Spleen (tissue), 7 donors: ENCODE measurements around the gene MDH2.
"Not testable (repeated sequence)": the region's sequence is repeated elsewhere in the genome, so short reads cannot be mapped to it uniquely, and the experiment has no call there.

ENCODE experiments used
- POLR2AphosphoS5 ChIP-seq, 3 donors: sonication (generic); formaldehyde crosslinking; IDR thresholded peaks; one replicate each; pipeline ENCODE4 v1.5.1; 2017; ENCODE audit warnings: antibody characterized with exemption in 3 of 3
- TF ChIP-seq, protein P1 (sequence below), 11 experiments: fragments of 200-600 bp in 7 of 11; fragments of 450-650 bp in 4 of 11; sonication (generic) in 4 of 11; IDR thresholded peaks in 8 of 11; conservative IDR thresholded peaks in 3 of 11; 1 replicate in 7 of 11; 2 replicates in 4 of 11; pipeline versions ENCODE4 v1.4.0 to v1.8.0; 2016 to 2021; ENCODE audit warnings: antibody characterized with exemption in 11 of 11, inconsistent platforms in 4 of 11, mild to moderate bottlenecking in 1 of 11
- donor health status: DM: no; HTN: no; CAD: no; lungs with moderate emphysema.
- donor health status: DM: no; HTN: no; CAD: no.
- donor health status: DM: no; HTN: no; CAD: no.

GRCh38 chr7:76087362-76087791 is 39.5 kb downstream of the MDH2 start:
- not testable (repeated sequence) for TF ChIP-seq POLR2AphosphoS5 (IDR thresholded peaks at IDR 0.05)
- TF ChIP-seq, protein P1, sequence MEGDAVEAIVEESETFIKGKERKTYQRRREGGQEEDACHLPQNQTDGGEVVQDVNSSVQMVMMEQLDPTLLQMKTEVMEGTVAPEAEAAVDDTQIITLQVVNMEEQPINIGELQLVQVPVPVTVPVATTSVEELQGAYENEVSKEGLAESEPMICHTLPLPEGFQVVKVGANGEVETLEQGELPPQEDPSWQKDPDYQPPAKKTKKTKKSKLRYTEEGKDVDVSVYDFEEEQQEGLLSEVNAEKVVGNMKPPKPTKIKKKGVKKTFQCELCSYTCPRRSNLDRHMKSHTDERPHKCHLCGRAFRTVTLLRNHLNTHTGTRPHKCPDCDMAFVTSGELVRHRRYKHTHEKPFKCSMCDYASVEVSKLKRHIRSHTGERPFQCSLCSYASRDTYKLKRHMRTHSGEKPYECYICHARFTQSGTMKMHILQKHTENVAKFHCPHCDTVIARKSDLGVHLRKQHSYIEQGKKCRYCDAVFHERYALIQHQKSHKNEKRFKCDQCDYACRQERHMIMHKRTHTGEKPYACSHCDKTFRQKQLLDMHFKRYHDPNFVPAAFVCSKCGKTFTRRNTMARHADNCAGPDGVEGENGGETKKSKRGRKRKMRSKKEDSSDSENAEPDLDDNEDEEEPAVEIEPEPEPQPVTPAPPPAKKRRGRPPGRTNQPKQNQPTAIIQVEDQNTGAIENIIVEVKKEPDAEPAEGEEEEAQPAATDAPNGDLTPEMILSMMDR (IDR thresholded peaks at IDR 0.05 in 8 of 11, conservative IDR thresholded peaks at IDR 0.05 in 3 of 11), result not testable (repeated sequence)
